Effector CD8-positive, alpha-beta T cell (primary cell): ENCODE measurements around the gene NDUFAF7.
A peak's percentile ranks its signal among the peaks of the same experiment; 100 is the strongest.
"Not testable (repeated sequence)": the region's sequence is repeated elsewhere in the genome, so short reads cannot be mapped to it uniquely, and the experiment has no call there.

Source experiments
- DNase-seq: peaks from one replicate; lab custom pipeline; 2025; lab: John Stamatoyannopoulos, UW
- total RNA-seq, 4 experiments: gene quantifications; one replicate each; lab custom pipeline; 2026; lab: John Stamatoyannopoulos, UW

Gene NDUFAF7
- total RNA-seq = 24.4 to 51.5 (median 36.0) reads per million in 4 experiments

GRCh38 chr2:37231241-37232130 lies at the start of gene NDUFAF7, which contains the start of gene CEBPZ:
TSS of gene NDUFAF7 (plus strand) at chr2:37231658. CDS start at chr2:37231706, 48 bp downstream.
TSS of gene CEBPZ (minus strand) at chr2:37231596. CDS start at chr2:37231567, 29 bp downstream.
- peak; percentile 78 for DNase-seq

- no peak for DNase-seq
Measured at GRCh38 chr2:37181726-37182684, 49.5 kb upstream of the NDUFAF7 start.

- DNase-seq = no peak
Measured at GRCh38 chr2:37188570-37188969, 42.9 kb upstream of the NDUFAF7 start, which contains the start of gene SULT6B1. TSS of gene SULT6B1 (minus strand) at chr2:37188670. CDS start at chr2:37188640, 30 bp downstream.

GRCh38 chr2:37189452-37190153 lies 41.9 kb upstream of the NDUFAF7 start:
- DNase-seq = no peak

GRCh38 chr2:37190290-37190689 lies 41.2 kb upstream of the NDUFAF7 start:
- no peak for DNase-seq

GRCh38 chr2:37191253-37191652 lies 40.2 kb upstream of the NDUFAF7 start:
- no peak for DNase-seq

- no peak for DNase-seq
Measured at GRCh38 chr2:37191747-37192146, 39.7 kb upstream of the NDUFAF7 start.

- DNase-seq = no peak
Measured at GRCh38 chr2:37192551-37192950, 38.9 kb upstream of the NDUFAF7 start.

- not testable (repeated sequence) for DNase-seq
Measured at GRCh38 chr2:37195862-37196319, 35.6 kb upstream of the NDUFAF7 start.

GRCh38 chr2:37196320-37197195 lies 34.9 kb upstream of the NDUFAF7 start, which contains the start of gene CEBPZOS:
TSS of gene CEBPZOS (plus strand) at chr2:37196496. CDS start at chr2:37199705, 3,209 bp downstream.
- DNase-seq = peak; percentile 90

GRCh38 chr2:37198681-37199065 lies 32.8 kb upstream of the NDUFAF7 start:
- DNase-seq = no peak

- no peak for DNase-seq
Measured at GRCh38 chr2:37201208-37201607, 30.2 kb upstream of the NDUFAF7 start.

GRCh38 chr2:37201766-37202165 lies 29.7 kb upstream of the NDUFAF7 start:
- no peak for DNase-seq

GRCh38 chr2:37203708-37204107 lies 27.8 kb upstream of the NDUFAF7 start:
- DNase-seq = no peak

GRCh38 chr2:37205071-37205661 lies 26.3 kb upstream of the NDUFAF7 start:
- DNase-seq = not testable (repeated sequence)

- no peak for DNase-seq
Measured at GRCh38 chr2:37205689-37206341, 25.6 kb upstream of the NDUFAF7 start.

GRCh38 chr2:37206760-37207159 lies 24.7 kb upstream of the NDUFAF7 start:
- DNase-seq = not testable (repeated sequence)

GRCh38 chr2:37211212-37211611 lies 20.2 kb upstream of the NDUFAF7 start:
- DNase-seq = no peak

GRCh38 chr2:37211939-37212338 lies 19.5 kb upstream of the NDUFAF7 start:
- DNase-seq = no peak
